ENCODE data around the gene IMP4.

The IMP4 gene

DNA sequence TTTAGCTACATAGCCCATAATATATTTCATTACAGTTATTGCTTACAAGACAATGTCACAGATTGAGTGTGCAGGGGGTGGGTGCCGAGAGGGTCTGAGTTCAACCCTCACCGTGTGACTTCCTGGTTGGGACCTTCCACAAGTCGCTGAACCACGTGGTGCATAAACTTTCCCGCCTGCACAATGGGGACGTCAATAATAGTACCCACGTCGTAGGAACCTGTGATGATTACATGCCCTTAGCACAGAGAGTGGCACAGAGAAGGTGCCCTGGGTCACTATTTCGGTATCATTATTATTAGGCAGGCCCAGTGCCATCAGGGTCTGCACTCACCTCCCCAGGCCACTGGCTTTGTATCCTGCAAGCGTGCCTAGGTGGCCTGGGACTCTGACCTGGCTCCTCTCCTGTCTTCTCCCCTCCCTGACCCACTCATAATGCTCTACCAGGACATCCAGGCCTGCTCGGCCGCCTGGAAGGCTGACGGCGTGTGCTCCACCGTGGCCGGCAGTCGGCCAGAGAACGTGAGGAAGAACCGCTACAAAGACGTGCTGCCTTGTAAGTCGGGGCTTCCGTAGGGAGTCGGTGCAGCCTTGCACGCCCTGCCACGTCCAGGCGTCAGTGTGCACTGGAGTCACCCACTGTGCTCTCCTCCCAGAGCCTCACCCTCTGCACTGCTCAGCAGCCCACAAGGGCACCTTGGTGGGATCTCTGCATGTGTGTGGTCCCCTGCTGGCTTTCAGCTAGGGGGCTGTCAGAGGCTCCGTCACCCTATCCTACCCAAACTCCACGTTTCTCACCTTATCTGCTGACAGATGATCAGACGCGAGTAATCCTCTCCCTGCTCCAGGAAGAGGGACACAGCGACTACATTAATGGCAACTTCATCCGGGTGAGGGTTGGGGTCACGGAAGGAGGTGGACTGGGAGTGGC lies 16.0 kb downstream of the IMP4 start:
- DNase-seq: no peak

DNA sequence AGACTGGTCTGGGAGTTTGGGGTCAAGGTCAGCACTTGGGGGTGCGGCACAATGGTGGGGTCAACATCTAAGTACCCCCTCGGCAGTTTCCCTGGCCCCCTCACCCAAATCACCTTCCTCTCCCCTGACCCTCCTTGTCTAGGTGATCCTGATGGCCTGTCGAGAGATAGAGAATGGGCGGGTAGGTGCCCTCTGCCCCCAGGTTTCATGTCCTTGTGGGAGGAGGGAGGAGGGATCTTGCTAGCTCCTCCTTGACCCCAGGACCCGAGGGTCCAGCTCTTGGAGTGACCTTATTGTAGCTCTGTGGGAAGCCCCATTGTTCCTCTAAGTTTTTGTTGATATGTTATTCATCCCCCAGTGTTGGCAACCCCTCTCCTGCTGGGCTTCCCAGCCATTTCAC lies 16.8 kb downstream of the IMP4 start:
- no peak for DNase-seq

GRCh38 chr2:130363479-130363878 lies 20.8 kb downstream of the IMP4 start:
- no peak for DNase-seq

GRCh38 chr2:130365075-130365474 lies 22.4 kb downstream of the IMP4 start:
- no peak for DNase-seq

DNA sequence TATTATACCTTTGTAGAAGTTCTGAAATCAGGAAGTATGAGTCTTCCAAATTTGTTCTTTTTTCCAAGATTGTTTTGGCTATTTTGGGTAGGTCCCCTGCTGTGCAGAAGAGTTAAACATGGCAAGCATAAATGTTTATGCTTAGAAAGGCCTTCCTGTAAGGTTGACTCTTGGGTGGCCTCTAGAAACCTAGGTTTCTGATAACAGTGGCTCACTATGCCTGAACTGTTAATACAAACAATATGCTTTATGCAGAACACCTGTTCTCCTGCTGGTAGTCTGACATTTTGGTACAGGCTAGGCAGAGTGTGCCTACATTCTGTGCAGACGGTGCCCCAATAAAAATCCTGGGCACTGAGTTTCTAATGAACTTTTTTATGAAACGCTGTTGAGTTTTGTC lies 23.3 kb downstream of the IMP4 start:
- DNase-seq: no peak

DNA sequence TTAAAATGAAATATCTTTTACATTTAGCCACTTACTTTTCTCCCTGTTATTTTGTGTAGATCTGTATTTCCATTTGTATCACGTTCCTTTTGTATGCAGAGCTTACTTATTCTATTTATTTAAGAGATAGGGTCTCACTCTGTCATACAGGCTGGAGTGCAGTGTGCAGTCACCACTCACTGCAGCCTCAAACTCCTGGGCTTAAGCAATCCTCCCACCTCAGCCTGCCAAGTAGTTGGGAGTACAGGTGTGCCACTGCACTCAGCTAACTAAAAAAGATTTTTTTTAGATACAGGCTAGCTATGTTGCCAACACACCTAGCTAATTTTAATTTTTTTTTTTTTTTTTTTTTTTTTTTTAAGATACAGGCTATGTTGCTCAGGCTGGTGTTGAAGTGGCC lies 24.0 kb downstream of the IMP4 start:
- DNase-seq: no peak

- DNase-seq: no peak
Measured at GRCh38 chr2:130368786-130369185, 26.1 kb downstream of the IMP4 start.

DNA sequence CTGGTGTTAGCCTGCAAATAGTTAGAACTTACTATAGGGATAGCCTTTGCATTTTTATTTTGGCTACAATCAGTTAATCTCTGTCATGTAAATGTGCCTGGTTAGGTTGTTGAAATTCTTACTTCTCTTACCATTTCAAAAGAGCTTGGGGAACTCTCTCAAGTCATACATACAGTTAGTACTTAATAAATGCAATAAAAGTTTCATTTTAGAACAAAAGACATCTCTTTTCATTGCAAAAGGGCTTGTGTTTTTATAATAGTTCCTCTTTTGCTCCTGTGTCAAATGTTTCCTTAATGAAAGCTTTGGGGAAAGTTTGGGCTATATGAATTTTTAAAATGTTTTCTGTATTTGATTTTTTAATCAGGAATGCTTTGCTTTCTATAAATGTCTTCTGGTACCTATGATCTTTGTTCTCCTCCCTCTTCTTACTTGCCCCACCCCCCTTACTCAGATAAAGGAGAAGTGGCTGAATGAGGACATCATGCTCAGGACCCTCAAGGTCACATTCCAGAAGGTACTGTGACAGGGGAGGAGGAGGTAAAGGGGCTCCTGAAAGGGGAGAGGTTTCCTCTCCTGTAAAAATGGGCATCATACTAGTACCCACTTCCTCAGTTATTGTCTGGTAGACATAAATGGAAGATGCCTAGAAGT lies 26.7 kb downstream of the IMP4 start:
- DNase-seq: no peak

DNA sequence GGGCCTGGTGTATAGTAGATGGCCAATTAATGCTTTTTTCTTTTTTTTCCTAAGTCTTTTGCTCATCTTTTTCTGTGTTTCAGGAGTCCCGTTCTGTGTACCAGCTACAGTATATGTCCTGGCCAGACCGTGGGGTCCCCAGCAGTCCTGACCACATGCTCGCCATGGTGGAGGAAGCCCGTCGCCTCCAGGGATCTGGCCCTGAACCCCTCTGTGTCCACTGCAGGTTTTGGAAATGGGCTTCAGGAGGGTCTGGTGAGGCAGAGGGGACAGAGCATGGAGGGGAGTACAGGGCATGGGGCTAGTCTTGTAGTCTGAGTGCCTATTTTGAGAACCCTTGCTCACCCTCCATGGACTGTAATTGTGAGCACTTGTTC lies 27.3 kb downstream of the IMP4 start:
- no peak for DNase-seq

GRCh38 chr2:130370490-130370889 lies 27.8 kb downstream of the IMP4 start:
- no peak for DNase-seq

- DNase-seq: no peak
Measured at GRCh38 chr2:130371723-130372054, 29.0 kb downstream of the IMP4 start.

GRCh38 chr2:130372055-130372832 lies 29.5 kb downstream of the IMP4 start:
- peak; percentile 67 for DNase-seq

GRCh38 chr2:130372833-130373807 lies 30.4 kb downstream of the IMP4 start:
- DNase-seq: no peak

DNA sequence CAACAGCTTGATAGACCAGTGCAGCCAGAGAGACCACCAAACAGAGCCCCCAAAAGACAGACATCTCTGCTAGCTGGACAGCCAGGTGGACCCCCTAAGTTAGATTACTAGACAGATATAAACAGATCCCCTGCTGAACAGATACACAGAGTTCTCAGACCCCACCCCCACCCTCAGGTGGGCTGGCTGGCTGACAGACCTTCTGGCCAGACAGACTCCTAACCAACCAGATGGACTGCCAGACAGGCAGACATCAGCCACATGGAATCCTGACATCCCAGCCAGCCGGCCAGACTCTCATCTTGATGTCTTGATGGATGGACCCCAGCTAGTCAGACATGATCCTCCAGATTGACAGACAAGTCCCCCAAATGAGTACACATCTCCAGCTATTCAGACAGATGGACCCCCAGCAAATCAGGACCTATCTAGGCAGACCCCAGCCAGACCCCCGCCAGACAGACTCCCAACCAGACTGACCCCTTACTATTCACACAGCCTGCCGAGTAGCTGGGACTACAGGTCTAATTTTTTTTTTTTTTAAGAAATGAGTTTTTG lies 31.2 kb downstream of the IMP4 start:
- DNase-seq: no peak

DNA sequence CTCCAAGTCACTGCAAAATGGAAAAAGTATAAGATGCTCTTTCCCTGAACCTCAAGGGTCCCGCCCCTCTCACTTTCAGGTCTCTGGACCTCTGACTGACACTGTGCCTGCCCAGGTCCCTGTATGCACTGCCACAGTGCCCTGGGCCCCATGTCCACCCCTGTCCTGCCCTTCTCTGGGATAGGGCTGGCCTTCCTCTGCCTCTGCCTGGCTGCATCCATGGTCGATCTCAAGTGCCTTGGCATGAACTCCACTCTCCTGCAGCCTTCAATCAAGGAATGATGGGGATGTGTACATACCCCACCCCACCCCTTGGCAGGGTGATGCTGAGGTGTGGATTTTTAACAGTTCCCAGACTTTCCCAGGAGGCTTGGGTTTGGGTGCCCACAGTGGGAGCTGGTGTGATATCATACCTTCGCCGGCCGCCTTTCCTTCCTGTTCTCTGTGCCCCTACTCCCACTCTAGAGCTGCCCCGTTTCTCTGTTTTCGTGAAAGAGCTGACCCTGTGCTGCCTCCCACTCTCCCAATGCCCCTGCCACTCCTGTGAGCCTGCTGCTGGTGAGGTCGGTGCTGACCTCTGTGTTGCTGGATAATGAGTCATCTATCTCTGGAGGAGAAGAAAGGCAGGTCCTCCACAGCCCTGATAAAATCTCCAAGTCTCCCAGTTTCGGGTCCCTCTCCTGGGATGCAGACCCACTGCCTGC lies 32.0 kb downstream of the IMP4 start:
- DNase-seq: no peak

DNA sequence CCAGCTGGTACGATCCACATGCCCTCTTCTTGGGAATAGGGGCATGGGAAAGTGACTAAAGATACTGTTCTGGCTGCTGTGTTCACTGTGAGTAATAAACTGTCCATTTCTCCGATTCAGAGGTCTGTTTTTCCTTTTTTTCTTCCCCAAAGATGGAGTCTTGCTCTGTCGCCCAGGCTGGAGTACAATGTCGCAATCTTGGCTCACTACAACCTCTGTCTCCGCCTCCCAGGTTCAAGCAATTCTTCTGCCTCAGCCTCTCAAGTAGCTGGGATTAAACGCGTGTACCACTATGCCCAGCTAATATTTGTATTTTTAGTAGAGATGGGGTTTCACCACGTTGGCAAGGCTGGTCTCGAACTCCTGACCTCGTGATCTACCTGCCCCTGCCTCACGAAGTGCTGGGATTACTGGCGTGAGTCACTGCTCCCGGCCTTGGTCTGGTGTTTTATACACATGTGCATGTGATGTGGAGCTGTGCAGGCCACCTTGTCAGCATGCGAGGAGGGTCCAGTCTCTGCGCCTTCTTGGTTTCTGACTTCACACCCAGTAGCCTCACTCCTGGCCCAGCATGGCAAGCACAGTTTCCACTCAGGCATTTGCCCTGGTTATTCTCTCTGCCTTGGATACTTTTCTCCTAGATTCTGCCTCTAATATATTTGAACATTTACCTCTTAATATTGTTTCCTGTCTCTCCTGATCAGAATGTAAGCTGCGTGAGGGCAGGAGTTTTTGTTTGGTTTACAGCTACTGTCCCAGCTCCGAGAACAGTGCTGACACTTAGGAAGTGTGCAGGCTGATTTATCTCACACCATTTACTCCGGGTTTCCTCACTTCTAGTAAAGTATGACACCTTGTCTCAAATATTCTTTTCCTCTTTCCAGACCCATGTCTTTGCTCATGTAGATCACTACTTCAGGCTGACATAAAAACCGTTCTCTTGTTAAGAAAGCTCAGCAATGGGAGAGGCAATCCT lies 32.9 kb downstream of the IMP4 start:
- no peak for DNase-seq

DNA sequence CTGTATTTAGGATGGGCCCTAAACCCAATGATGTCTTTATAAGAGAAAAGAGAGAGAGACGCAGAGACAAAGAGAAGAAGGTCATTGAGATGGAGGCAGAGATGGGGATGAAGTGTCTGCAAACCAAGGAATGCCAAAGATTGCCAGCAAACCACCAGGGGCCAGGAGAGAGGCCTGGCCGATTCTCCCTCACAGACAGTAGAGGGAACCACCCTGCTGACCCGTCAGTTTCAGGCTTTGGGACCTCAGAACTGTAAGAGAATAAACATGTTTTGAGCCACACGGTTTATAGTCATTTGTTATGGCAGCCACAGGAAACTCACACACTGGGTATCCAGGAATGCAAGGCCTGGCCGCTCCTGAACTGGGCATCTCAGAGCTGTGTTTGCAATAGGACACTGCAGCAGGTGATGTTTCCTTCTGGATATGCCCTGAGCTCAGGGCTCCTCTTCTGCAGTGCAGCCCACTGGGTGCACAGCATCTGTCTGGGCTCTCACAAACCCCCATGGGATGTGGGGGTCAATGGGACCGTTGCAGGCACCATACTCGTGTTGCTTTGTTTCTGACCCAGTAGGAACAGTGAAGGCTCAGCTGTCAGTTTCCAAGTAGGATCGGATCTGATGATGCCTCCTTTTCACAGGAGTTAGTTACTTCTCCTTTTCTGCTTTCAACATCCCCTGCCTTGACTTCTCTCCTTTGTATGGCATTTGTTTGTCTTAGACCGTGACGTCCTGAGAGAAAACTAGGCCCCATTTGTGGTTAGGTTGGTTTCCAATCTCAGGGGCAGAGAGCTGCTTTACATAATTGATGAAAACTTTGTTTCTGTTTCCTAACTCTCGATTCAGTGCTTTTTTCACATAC lies 34.0 kb downstream of the IMP4 start:
- no peak for DNase-seq

- no peak for DNase-seq
Measured at GRCh38 chr2:130377491-130377890, 34.8 kb downstream of the IMP4 start.

DNA sequence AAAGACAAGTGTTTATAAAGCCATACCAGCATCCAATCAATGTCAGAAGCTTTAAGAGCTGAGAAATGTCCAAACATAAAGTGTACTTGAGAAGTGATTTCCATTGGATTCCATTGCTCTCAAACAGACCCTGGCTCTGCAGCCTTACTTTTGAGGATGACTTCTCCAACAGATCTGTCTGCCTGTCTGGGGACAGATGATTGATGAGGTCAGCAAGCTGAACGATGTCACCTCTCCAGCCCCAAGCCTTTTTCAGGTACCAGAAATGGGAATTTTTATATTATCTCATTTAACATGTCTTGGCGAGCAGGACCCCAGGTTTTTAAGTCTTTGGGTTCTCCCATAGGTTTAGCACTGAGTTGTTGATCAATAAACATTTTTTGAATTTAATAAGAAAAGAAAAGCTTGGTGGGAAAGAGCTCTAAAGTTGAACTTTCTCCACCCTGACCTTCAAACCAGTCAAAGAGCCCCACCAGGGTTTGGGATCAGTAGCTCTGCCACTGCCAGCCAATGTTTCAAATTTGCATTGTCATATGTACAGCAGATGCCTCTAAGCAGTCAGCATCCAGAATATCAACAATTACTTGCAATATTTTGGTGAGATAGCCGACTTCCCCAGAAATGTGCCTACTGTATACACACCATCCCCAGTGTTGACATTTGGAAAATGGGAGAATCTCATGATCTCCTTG lies 35.7 kb downstream of the IMP4 start:
- DNase-seq: no peak
